Stimulated activated CD8-positive, alpha-beta memory T cell treated with anti-CD3 and anti-CD28 coated beads, Interleukin-4, amount 100 ng/mL, for 1 hour (primary cell): ENCODE results near the gene PLCL1.

Experiments used
- DNase-seq, 2 donors: peaks; one replicate each; pipeline ENCODE4 v3.0.0-alpha.2; 2020; ENCODE audit warnings: low read depth in 2 of 2, low spot score in 1 of 2

PLCL1 gene

DNA sequence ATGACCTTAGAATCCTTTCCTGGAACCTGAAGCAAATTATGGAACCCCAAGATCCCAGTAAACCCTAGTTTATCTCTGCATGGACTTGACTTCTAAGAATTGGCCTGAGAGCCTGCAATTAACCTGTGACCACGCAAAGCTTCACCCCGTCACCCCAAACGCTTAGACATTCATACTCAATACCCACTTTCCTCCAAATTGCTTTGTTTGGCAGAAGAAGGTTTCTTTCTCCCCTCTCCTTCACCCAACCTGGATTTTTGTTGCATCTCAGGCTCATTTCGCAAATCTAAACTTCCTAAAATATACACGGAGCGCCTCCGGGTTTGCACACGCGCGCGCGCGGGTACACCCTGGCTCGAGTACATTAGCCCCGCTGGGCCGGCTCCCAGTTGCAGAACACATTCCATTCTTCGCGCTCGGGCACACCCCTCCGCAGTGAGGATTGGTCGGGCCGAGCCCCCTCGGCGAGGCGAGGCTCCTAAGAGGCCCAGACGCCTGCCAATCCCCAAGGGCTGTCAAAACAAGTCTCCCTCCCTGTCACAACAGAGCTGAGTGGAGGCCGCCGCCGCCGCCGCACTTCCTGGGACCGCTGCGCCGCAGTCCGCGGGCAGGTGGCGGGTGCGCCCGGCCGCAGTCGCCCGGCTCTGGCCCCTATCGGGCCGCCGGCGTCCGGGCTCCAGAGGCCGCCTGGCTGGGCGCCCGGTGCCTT is at the start of gene PLCL1:
TSS of gene PLCL1 (plus strand) at position 545 of the 709 bp plus-strand sequence.
- peak; percentile 64 to 80 for DNase-seq

GRCh38 chr2:197759013-197759412 is 45.4 kb upstream of the PLCL1 start:
- no peak for DNase-seq

- DNase-seq, result no peak
Observed at GRCh38 chr2:197759625-197760292, 44.6 kb upstream of the PLCL1 start.

DNA sequence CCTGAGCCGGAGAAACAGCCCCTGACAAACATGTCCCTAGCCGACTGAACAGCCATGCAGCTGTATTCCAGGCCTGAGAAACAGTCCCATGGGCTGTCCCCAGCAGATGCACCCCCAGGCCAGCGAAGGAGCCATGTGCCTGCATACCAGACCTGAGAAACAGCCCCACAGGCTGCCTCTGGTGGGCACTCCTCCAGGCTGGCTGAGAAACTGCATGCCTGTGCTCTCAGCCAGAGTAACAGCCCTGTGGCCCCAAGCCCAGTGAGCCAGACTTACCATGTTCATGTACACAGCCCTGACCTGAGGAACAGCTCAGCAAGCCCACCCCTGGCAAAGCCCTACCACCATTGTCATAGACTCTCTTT is 44.1 kb upstream of the PLCL1 start:
- DNase-seq, result no peak

DNA sequence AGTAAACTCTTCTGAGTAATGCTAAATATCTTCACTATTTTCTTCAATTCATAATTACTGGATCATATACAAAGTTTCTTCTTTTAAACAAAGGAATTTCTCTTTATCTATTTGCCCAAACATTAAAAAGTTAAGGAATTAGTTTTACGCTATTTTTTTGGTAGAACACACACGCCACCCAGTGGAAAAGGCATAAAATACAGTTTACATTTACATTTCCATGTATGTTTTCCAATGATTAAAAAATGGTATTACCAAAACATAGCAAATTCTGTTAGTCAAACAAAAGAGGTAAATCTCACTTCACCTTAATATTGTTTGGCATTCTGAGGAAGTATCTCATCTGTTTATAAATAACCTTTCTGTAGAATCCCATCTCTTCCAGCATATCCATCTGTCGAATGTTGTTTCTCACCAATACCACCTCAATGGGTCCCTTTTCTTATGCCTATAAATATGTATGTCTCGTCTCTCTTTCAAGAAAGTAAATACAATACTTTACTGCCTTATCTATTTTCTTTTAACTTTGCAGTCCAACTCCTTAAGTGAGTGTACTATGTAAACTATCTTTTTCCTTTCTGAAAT is 26.5 kb upstream of the PLCL1 start:
- DNase-seq, result no peak

GRCh38 chr2:197779261-197779660 is 25.1 kb upstream of the PLCL1 start:
- no peak for DNase-seq

DNA sequence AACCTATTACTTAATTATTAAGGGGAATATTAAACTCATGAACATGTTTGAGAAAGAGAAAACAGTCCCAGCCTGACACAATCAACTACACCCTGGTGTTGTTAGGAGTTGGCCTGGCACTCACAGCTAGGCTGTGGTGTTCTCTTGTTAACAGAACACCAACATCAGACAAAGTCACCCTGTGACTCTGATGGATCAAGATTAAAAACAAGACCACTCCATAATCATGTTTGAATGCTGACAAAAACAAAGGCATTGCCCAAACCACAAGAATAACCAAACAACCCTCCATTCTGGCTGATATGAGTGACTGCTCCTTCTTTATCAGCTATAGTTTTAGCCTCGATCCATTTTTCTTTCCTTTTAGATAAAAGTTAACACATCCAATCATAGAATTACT is 22.3 kb upstream of the PLCL1 start:
- DNase-seq, result no peak

- no peak for DNase-seq
Observed at GRCh38 chr2:197784956-197785941, 19.1 kb upstream of the PLCL1 start, which contains the start of gene BOLL. BOLL (minus strand) TSS chr2:197785319; CDS start chr2:197781850, 3,469 bp downstream.

GRCh38 chr2:197786010-197786877 is 18.1 kb upstream of the PLCL1 start:
- peak in 1 of 2 donors; percentile 16 for DNase-seq

DNA sequence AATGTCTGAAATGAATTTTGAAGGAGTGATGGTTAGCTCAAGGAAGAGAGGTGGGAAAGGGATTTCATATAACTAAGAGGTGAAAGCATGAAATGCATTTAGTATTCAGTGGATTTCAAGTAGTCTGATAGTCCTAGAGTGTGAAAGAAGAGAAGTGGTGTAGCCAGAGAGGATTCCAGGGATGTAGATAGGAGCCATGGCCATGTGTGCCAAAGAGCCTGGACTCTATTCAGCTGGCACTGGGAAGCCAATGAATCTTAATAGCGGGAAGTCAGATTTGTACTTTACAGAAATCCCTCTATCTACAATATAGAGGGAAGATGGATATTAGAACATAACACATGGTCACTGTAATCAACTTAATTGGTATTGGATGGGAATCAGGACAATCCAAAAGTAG is 10.9 kb upstream of the PLCL1 start:
- DNase-seq, result no peak

DNA sequence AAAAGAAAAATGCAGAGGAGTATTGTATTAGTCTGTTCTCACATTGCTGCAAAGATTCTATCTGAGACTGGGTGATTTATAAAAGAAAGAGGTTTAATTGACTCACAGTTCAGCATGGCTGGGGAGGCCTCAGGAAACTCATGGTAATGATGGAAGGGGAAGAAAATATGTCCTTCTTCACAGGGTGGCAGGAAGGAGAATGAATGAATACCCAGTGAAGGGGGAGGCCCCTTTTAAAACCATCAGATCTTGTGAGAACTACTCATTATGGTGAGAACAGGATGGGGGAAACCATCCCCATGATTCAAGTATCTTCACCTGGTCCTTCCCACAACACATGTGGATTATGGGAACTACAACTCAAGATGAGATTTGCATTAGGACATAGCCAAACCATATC is 9.1 kb upstream of the PLCL1 start:
- no peak for DNase-seq

DNA sequence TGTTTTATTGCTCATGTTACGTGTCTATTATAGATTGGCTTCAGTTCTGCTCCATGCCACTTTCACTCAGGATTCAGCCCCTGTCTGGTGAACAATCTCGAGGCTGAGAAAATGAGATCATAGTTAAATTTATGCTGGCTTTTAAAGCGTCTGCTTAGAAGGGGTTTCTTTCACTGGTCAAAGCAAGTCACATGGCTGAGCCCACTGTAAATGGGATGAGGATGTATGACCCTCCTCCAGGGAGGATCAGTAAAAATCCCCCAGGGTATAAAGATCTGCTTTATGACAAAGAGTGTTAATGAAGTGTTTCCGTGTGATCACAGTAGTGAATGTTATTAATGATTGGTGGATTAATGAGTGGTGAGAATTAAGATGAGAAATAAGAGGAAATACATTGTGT is 6.2 kb upstream of the PLCL1 start:
- no peak for DNase-seq

DNA sequence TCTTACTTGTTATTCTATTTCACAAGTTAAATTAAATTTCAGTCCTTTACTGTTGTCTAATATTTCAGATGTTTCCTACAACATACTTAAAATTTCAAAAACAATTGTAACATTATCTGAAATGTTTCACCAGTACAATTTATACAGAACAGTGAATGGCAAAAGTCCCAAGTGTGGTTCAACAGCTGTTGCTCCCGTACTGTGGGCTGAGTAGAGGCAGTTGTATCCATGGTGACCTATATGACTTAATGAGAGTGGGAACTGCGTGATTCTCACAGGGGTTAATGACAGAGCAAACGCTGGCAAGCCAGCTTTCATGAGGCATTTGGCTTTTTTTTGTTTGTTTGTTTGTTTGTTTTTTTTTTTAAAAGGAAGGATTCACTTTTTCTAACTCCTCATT is 5.3 kb upstream of the PLCL1 start:
- DNase-seq, result no peak

DNA sequence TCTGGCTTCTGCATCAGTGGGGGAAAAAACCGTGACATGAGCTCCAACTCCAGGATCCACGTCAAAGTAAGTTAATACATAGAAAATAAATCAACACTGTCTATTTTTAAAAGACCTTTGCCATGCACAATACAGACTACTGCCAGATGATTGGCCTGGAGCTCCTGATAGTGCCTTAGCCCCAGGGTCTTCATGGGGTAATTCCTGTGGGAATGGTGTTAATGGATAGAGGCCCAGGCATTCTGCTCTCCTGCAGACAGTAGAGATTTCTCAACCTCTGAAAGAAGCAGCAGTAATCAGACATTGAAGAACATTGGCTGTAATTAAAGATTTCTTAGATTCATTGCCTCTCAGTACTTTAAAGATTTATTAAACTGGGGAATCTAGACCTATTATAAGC is 4.3 kb upstream of the PLCL1 start:
- DNase-seq, result no peak

- DNase-seq, result no peak
Observed at GRCh38 chr2:197801033-197801432, 3.4 kb upstream of the PLCL1 start.

GRCh38 chr2:197803033-197803444 is 1.4 kb upstream of the PLCL1 start:
- no peak for DNase-seq

- DNase-seq, result no peak
Observed at GRCh38 chr2:197804758-197805714, 643 bp downstream of the PLCL1 start.

GRCh38 chr2:197805715-197806633 is 1.6 kb downstream of the PLCL1 start:
- DNase-seq, result no peak
